GM12874 (cell line): ENCODE results near the gene CHTF8.

Experiments used
- CTCF ChIP-seq: IDR thresholded peaks from 2 replicates; pipeline ENCODE4 v1.5.1; 2011; ENCODE audit warnings: low read depth, mild to moderate bottlenecking, control low read depth, low read length, moderate library complexity; ENCODE audit not compliant: insufficient read depth

Gene CHTF8

GRCh38 chr16:69095193-69095592, 37.2 kb downstream of the CHTF8 start:
- no peak for TF ChIP-seq CTCF

- TF ChIP-seq CTCF = no peak
These were observed 37.9 kb downstream of the CHTF8 start for GRCh38 chr16:69094501-69094900.

GRCh38 chr16:69093974-69094373, 38.4 kb downstream of the CHTF8 start:
- no peak for TF ChIP-seq CTCF

GRCh38 chr16:69089091-69089910, 43.1 kb downstream of the CHTF8 start:
- TF ChIP-seq CTCF = no peak

GRCh38 chr16:69088684-69089083, 43.7 kb downstream of the CHTF8 start:
- no peak for TF ChIP-seq CTCF

GRCh38 chr16:69087161-69087581, 45.2 kb downstream of the CHTF8 start:
- TF ChIP-seq CTCF = no peak

GRCh38 chr16:69085032-69085695, 47.2 kb downstream of the CHTF8 start:
- TF ChIP-seq CTCF = no peak
